H9 (cell line): ENCODE data around the gene EFCAB10. TPM values are rescaled to one million over a fixed set of nuclear protein-coding genes. Genes with fewer than 3 reads are reported as not detected.

ENCODE experiments used
- DNase-seq: peaks from one replicate; pipeline ENCODE4 v3.0.0-alpha.2; 2017
- H2AFZ ChIP-seq: one replicate; pipeline ENCODE4 v1.6.1; 2013; ENCODE audit warnings: mild to moderate bottlenecking, low read length, control low read depth, moderate library complexity
- H2AK5ac ChIP-seq: 2 replicates; pipeline ENCODE4 v1.6.1; 2013; ENCODE audit warnings: low read length, control low read depth, mixed read lengths; ENCODE audit not compliant: insufficient read length
- H2BK120ac ChIP-seq: one replicate; pipeline ENCODE4 v1.6.1; 2013; ENCODE audit warnings: low read depth, mild to moderate bottlenecking, low read length, control low read depth, inconsistent platforms; ENCODE audit not compliant: poor library complexity, severe bottlenecking
- H2BK12ac ChIP-seq: 2 replicates; pipeline ENCODE4 v1.6.1; 2013; ENCODE audit warnings: low read length, control low read depth, mixed read lengths, low read depth; ENCODE audit not compliant: insufficient read length
- H2BK15ac ChIP-seq: 2 replicates; pipeline ENCODE4 v1.6.1; 2013; ENCODE audit warnings: low read depth, low read length, control low read depth
- H2BK20ac ChIP-seq: one replicate; pipeline ENCODE4 v1.6.1; 2013; ENCODE audit warnings: low read depth, mild to moderate bottlenecking, low read length, control low read depth, inconsistent platforms; ENCODE audit not compliant: poor library complexity, severe bottlenecking
- H2BK5ac ChIP-seq: 2 replicates; pipeline ENCODE4 v1.6.1; 2013; ENCODE audit warnings: low read length, control low read depth, mixed read lengths; ENCODE audit not compliant: insufficient read length
- H3K14ac ChIP-seq: 2 replicates; pipeline ENCODE4 v1.6.1; 2013; ENCODE audit warnings: low read length, control low read depth; ENCODE audit not compliant: insufficient read depth
- H3K18ac ChIP-seq: 2 replicates; pipeline ENCODE4 v1.6.1; 2013; ENCODE audit warnings: low read depth, mild to moderate bottlenecking, mixed read lengths, low read length, control low read depth; ENCODE audit not compliant: insufficient read length
- H3K23ac ChIP-seq: 2 replicates; pipeline ENCODE4 v1.6.1; 2013; ENCODE audit warnings: low read length, control low read depth, mixed read lengths, low read depth; ENCODE audit not compliant: insufficient read length
- H3K23me2 ChIP-seq: 2 replicates; pipeline ENCODE4 v1.6.1; 2013; ENCODE audit warnings: low read depth, mild to moderate bottlenecking, mixed read lengths, low read length, control low read depth; ENCODE audit not compliant: insufficient read length, poor library complexity, severe bottlenecking
- H3K27ac ChIP-seq: 2 replicates; pipeline ENCODE4 v1.5.1; 2013; ENCODE audit warnings: low read length, control low read depth, mixed read lengths, low read depth; ENCODE audit not compliant: insufficient read length
- H3K27me3 ChIP-seq: 2 replicates; pipeline ENCODE4 v1.6.1; 2013; ENCODE audit warnings: low read length, control low read depth, inconsistent platforms; ENCODE audit not compliant: insufficient read depth
- H3K4ac ChIP-seq: 2 replicates; pipeline ENCODE4 v1.6.1; 2013; ENCODE audit warnings: low read depth, mild to moderate bottlenecking, control low read depth, inconsistent platforms, low read length, moderate library complexity
- H3K4me1 ChIP-seq: 2 replicates; pipeline ENCODE4 v1.6.1; 2013; ENCODE audit warnings: low read length, control low read depth, inconsistent platforms; ENCODE audit not compliant: insufficient read depth
- H3K4me2 ChIP-seq: 2 replicates; pipeline ENCODE4 v1.6.1; 2013; ENCODE audit warnings: low read length, control low read depth, mixed read lengths; ENCODE audit not compliant: insufficient read length, insufficient read depth
- H3K56ac ChIP-seq: 2 replicates; pipeline ENCODE4 v1.6.1; 2013; ENCODE audit warnings: low read depth, mild to moderate bottlenecking, mixed read lengths, low read length, control low read depth; ENCODE audit not compliant: insufficient read length
- H3K79me1 ChIP-seq: 2 replicates; pipeline ENCODE4 v1.6.1; 2013; ENCODE audit warnings: low read depth, mild to moderate bottlenecking, moderate library complexity, low read length, control low read depth, inconsistent platforms; ENCODE audit not compliant: insufficient read depth, poor library complexity, severe bottlenecking
- H3K79me2 ChIP-seq: 2 replicates; pipeline ENCODE4 v1.6.1; 2013; ENCODE audit warnings: low read length, control low read depth, inconsistent platforms; ENCODE audit not compliant: insufficient read depth
- H3K9ac ChIP-seq: 2 replicates; pipeline ENCODE4 v1.6.1; 2013; ENCODE audit warnings: low read length, control low read depth, mixed read lengths; ENCODE audit not compliant: insufficient read length; ENCODE audit errors: extremely low read depth
- H3K9me3 ChIP-seq: one replicate; pipeline ENCODE4 v1.6.1; 2013; ENCODE audit warnings: low read depth, low read length, inconsistent platforms; ENCODE audit not compliant: control insufficient read depth
- H3T11ph ChIP-seq: one replicate; pipeline ENCODE4 v1.6.1; 2013; ENCODE audit warnings: mild to moderate bottlenecking, low read length, control low read depth, inconsistent platforms
- H4K20me1 ChIP-seq: one replicate; pipeline ENCODE4 v1.6.1; 2013; ENCODE audit not compliant: control insufficient read depth, insufficient read length, insufficient read depth
- H4K5ac ChIP-seq: 2 replicates; pipeline ENCODE4 v1.6.1; 2013; ENCODE audit warnings: low read depth, mild to moderate bottlenecking, mixed read lengths, low read length, control low read depth; ENCODE audit not compliant: insufficient read length
- H4K8ac ChIP-seq: replicated peaks from 2 replicates; pipeline ENCODE4 v1.6.1; 2013; ENCODE audit warnings: low read length, control low read depth, mixed read lengths, low read depth; ENCODE audit not compliant: insufficient read length
- H4K91ac ChIP-seq: 2 replicates; pipeline ENCODE4 v1.6.1; 2013; ENCODE audit warnings: low read depth, mild to moderate bottlenecking, moderate library complexity, mixed read lengths, low read length, control low read depth; ENCODE audit not compliant: insufficient read length
- H3K27ac Mint-ChIP-seq, 3 experiments: 2 replicates in 2 of 3; 3 replicates in 1 of 3; pipeline ENCODE4 v1.8.0; 2020 to 2021; ENCODE audit warnings: mixed read lengths in 3 of 3, mild to moderate bottlenecking in 1 of 3, moderate library complexity in 1 of 3
- H3K27me3 Mint-ChIP-seq: 2 replicates; pipeline ENCODE4 v1.8.0; 2021; ENCODE audit warnings: low read depth, mild to moderate bottlenecking, moderate library complexity, mixed read lengths
- H3K36me3 Mint-ChIP-seq, 3 experiments: 2 replicates in 2 of 3; 3 replicates in 1 of 3; pipeline ENCODE4 v1.8.0; 2020 to 2021; ENCODE audit warnings: low read depth in 3 of 3, mixed read lengths in 3 of 3; ENCODE audit not compliant: insufficient read depth in 1 of 3
- H3K4me1 Mint-ChIP-seq, 2 experiments: 2 replicates each; pipeline ENCODE4 v1.8.0; 2020; ENCODE audit warnings: mixed read lengths in 2 of 2
- H3K4me3 Mint-ChIP-seq, 2 experiments: 2 replicates in 1 of 2; 3 replicates in 1 of 2; pipeline ENCODE4 v1.8.0; 2020 to 2021; ENCODE audit warnings: mild to moderate bottlenecking in 2 of 2, mixed read lengths in 2 of 2, moderate library complexity in 1 of 2
- H3K9me3 Mint-ChIP-seq, 2 experiments: 2 replicates in 1 of 2; 3 replicates in 1 of 2; pipeline ENCODE4 v1.8.0; 2020; ENCODE audit warnings: mild to moderate bottlenecking in 2 of 2, mixed read lengths in 2 of 2, moderate library complexity in 1 of 2
- WGBS: extraction: QIAGEN DNeasy Blood & Tissue Kit; methylation state at CpG from one replicate; pipeline ENCODE4 v1.1.7; 2013; ENCODE audit warnings: missing lambda C conversion rate, low lambda C conversion rate, mixed read lengths; ENCODE audit not compliant: insufficient read length; ENCODE audit errors: extremely low coverage; 5-methylcytosine and 5-hydroxymethylcytosine counted together
- total RNA-seq: library from RNA; stranded (reverse); gene quantifications from 2 replicates; pipeline ENCODE4 v1.2.1, GENCODE V29; 2021
- TF ChIP-seq, protein P1 (sequence below): fragments of 200-600 bp; sonication (generic); conservative IDR thresholded peaks from 3 replicates; pipeline ENCODE4 v1.8.0; 2021; ENCODE audit warnings: antibody characterized with exemption, mild to moderate bottlenecking

EFCAB10 gene
- total RNA-seq, 1 experiment from 2014 or later = 1.5 TPM

DNA sequence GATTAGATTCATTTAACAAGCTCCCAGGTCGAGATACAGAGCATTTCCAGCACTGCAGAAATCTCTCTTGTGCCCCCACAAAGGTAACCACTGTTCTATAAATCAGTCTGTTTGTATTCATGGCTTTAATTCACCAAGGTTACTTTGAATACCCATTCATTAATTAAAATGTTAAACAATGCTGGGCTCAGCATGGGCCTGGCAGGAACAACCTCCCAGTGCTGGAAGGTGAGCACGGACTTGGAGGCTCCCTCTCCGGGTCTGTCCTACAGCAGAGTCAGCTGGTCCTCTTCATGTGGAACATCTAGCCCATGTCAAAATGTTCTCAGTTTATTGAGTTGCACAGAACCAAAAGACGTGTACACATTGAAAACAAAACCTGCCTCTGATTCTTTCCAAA is 15.6 kb upstream of the EFCAB10 start:
- WGBS = no CpG with 5 or more reads among the region's 4 CpGs
- no peak overlapping the region for H3K9ac ChIP-seq
- H2BK20ac ChIP-seq = no peak overlapping the region
- no peak overlapping the region for H3K27ac ChIP-seq
- peaks cover 11% of the 10 kb centered on the region; the same call in 1 of the 2 replicates for H3K4me1 ChIP-seq
- no peak overlapping the region for H2BK15ac ChIP-seq
- DNase-seq = no peak
- H3K18ac ChIP-seq = no peak overlapping the region
- H4K8ac ChIP-seq = no peak overlapping the region
- H3K27me3 Mint-ChIP-seq = no peaks in the 10 kb centered on the region
- no peaks in the 10 kb centered on the region; a peak in 2 of 7 replicates for H3K36me3 Mint-ChIP-seq
- no peak overlapping the region for H2BK120ac ChIP-seq
- H3K9me3 Mint-ChIP-seq = no peaks in the 10 kb centered on the region
- no peak overlapping the region for H3K4me2 ChIP-seq
- no peak overlapping the region for H2BK5ac ChIP-seq
- H3K23ac ChIP-seq = no peak overlapping the region
- no peak overlapping the region for H4K91ac ChIP-seq
- H3K14ac ChIP-seq = no peak overlapping the region
- H3K23me2 ChIP-seq = no peaks in the 10 kb centered on the region
- H3K9me3 ChIP-seq = no peaks in the 10 kb centered on the region
- no peak overlapping the region for H3K27ac Mint-ChIP-seq
- H3T11ph ChIP-seq = no peak overlapping the region
- no peak overlapping the region for H3K56ac ChIP-seq
- H2BK12ac ChIP-seq = no peak overlapping the region
- H3K79me1 ChIP-seq = no peaks in the 10 kb centered on the region
- H4K20me1 ChIP-seq = no peaks in the 10 kb centered on the region
- H3K4ac ChIP-seq = no peak overlapping the region
- H3K79me2 ChIP-seq = no peaks in the 10 kb centered on the region
- H4K5ac ChIP-seq = no peak overlapping the region
- H2AK5ac ChIP-seq = no peak overlapping the region
- no peak overlapping the region for H2AFZ ChIP-seq
- H3K27me3 ChIP-seq = no peaks in the 10 kb centered on the region
- peak overlapping the region in 1 of 2 experiments; percentile 58; a peak in 1 of 5 replicates for H3K4me3 Mint-ChIP-seq
- TF ChIP-seq, protein P1, sequence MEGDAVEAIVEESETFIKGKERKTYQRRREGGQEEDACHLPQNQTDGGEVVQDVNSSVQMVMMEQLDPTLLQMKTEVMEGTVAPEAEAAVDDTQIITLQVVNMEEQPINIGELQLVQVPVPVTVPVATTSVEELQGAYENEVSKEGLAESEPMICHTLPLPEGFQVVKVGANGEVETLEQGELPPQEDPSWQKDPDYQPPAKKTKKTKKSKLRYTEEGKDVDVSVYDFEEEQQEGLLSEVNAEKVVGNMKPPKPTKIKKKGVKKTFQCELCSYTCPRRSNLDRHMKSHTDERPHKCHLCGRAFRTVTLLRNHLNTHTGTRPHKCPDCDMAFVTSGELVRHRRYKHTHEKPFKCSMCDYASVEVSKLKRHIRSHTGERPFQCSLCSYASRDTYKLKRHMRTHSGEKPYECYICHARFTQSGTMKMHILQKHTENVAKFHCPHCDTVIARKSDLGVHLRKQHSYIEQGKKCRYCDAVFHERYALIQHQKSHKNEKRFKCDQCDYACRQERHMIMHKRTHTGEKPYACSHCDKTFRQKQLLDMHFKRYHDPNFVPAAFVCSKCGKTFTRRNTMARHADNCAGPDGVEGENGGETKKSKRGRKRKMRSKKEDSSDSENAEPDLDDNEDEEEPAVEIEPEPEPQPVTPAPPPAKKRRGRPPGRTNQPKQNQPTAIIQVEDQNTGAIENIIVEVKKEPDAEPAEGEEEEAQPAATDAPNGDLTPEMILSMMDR = no peak
- H3K4me1 Mint-ChIP-seq = peaks cover 31% of the 10 kb centered on the region in 2 experiments
